ENCODE data around the gene MAST2. TPM values are rescaled to one million over a fixed set of nuclear protein-coding genes. Genes with fewer than 3 reads are reported as not detected.

MAST2 gene
- total RNA-seq, result 10 to 100 TPM; 31.1 to 76.9 (median 73.4) TPM

GRCh38 chr1:45803299-45803780 is at the start of gene MAST2:
Gene MAST2 (plus strand): TSS chr1:45803612. CDS start chr1:45803896, 284 bp downstream.
- peaks cover 0 to 16% of the 10 kb centered on the region in 2 donors for H3K36me3 ChIP-seq
- H3K9me3 ChIP-seq, result no peaks in the 10 kb centered on the region
- H3K4me1 ChIP-seq, result peaks cover 3 to 29% (median 15%) of the 10 kb centered on the region in 3 donors
- peak within 1 kb of the TSS; percentile 59 to 90 for H3K4me3 ChIP-seq
- H3K27me3 ChIP-seq, result no peaks in the 10 kb centered on the region
- TF ChIP-seq EP300 (IDR thresholded peaks at IDR 0.05) (no peak), CTCF (IDR thresholded peaks at IDR 0.05) (no peak), POLR2AphosphoS5 (IDR thresholded peaks at IDR 0.05) (peak; percentile 29), POLR2A (IDR thresholded peaks at IDR 0.05) (peak; percentile 80 to 89)
- peak within 1 kb of the TSS; percentile 25 to 94 (median 87) for H3K27ac ChIP-seq
- WGBS, 2 donors (ENCODE audit: low coverage in 1 of 2), result 0% methylated on average over 8 of the region's 58 CpGs; no CpG with 5 or more reads in 1 of the 2 donors
- ATAC-seq, result peak; percentile 97

- no peak overlapping the region for H3K4me3 ChIP-seq
- ATAC-seq, result no peak
- TF ChIP-seq CTCF (IDR thresholded peaks at IDR 0.05) (no peak), EP300 (IDR thresholded peaks at IDR 0.05) (no peak), POLR2A (IDR thresholded peaks at IDR 0.05) (no peak), POLR2AphosphoS5 (IDR thresholded peaks at IDR 0.05) (no peak)
- H3K36me3 ChIP-seq, result no peaks in the 10 kb centered on the region
- H3K9me3 ChIP-seq, result peaks cover 0 to 6% (median 0%) of the 10 kb centered on the region in 3 donors
- H3K4me1 ChIP-seq, result peaks cover 0 to 10% (median 8%) of the 10 kb centered on the region in 3 donors
- H3K27ac ChIP-seq, result no peak overlapping the region
- H3K27me3 ChIP-seq, result no peaks in the 10 kb centered on the region
- WGBS, 2 donors (ENCODE audit: low coverage in 1 of 2), result 77 to 86% methylated on average over 1 to 5 of the region's 5 CpGs
Measured at GRCh38 chr1:45755697-45756096, 47.7 kb upstream of the MAST2 start.

GRCh38 chr1:45762291-45762690 is 41.1 kb upstream of the MAST2 start:
- no peaks in the 10 kb centered on the region for H3K9me3 ChIP-seq
- 61 to 77% methylated on average over 3 of the region's 3 CpGs for WGBS, 2 donors (ENCODE audit: low coverage in 1 of 2)
- no peaks in the 10 kb centered on the region for H3K27me3 ChIP-seq
- ATAC-seq, result no peak
- H3K4me1 ChIP-seq, result no peaks in the 10 kb centered on the region
- TF ChIP-seq POLR2A (IDR thresholded peaks at IDR 0.05) (no peak), CTCF (IDR thresholded peaks at IDR 0.05) (no peak), EP300 (IDR thresholded peaks at IDR 0.05) (no peak), POLR2AphosphoS5 (IDR thresholded peaks at IDR 0.05) (no peak)
- no peak overlapping the region for H3K4me3 ChIP-seq
- H3K27ac ChIP-seq, result no peak overlapping the region
- no peaks in the 10 kb centered on the region for H3K36me3 ChIP-seq

DNA sequence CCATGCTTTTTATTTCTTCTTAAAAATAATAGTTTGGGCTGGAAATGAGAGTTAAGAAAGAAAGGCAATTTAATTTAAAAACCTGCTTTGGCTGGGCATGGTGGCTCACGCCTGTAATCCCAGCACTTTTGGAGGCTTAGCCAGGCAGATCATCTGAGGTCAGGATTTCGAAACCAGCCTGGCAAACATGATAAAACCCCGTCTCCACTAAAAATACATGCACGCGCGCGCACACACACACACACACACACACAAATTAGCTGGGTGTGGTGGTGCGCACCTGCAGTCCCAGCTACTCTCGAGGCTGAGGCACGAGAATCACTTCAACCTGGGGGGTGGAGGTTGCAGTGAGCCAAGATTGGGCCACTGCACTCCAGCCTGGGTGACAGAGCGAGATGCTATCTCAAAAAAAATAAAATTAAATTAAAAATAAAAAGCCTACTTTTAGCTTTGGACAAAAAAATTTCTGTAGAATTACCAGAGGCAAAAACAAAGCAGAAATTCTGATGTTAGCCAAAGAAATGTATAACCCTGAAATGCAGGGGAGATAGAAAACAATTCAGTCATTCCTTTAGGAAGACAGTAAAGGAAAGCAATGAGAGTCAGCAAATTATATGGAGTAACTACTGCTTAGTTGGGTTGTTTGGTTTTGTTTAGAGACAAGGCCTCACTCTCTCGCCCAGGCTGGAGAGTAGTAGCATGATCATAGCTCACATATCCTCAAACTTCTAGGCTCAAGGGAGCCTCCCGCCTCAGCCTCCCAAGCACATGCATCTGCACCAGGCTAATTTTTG is 37.2 kb upstream of the MAST2 start:
- TF ChIP-seq POLR2A (IDR thresholded peaks at IDR 0.05) (no peak), EP300 (IDR thresholded peaks at IDR 0.05) (no peak), CTCF (IDR thresholded peaks at IDR 0.05) (no peak)
- WGBS, 2 donors (ENCODE audit: low coverage in 1 of 2), result 68 to 70% methylated on average over 6 to 13 of the region's 13 CpGs
- Histone ChIP-seq H3K9me3 (no peaks in the 10 kb centered on the region), H3K27me3 (no peaks in the 10 kb centered on the region), H3K27ac (no peak overlapping the region), H3K36me3 (no peaks in the 10 kb centered on the region), H3K4me1 (no peaks in the 10 kb centered on the region), H3K4me3 (no peak overlapping the region)
- no peak for ATAC-seq

GRCh38 chr1:45767035-45767434 is 36.4 kb upstream of the MAST2 start:
- no peak for TF ChIP-seq EP300 (IDR thresholded peaks at IDR 0.05)
- TF ChIP-seq CTCF (IDR thresholded peaks at IDR 0.05), result no peak
- no peak for TF ChIP-seq POLR2AphosphoS5 (IDR thresholded peaks at IDR 0.05)
- TF ChIP-seq POLR2A (IDR thresholded peaks at IDR 0.05), result no peak
- Histone ChIP-seq H3K9me3 (no peaks in the 10 kb centered on the region), H3K4me3 (no peak overlapping the region), H3K27me3 (no peaks in the 10 kb centered on the region), H3K36me3 (no peaks in the 10 kb centered on the region), H3K27ac (no peak overlapping the region), H3K4me1 (no peaks in the 10 kb centered on the region)
- 22 to 39% methylated on average over 2 to 3 of the region's 6 CpGs for WGBS, 2 donors (ENCODE audit: low coverage in 1 of 2)
- ATAC-seq, result no peak
